Measurements from ENCODE around the gene RRM1.

DNA sequence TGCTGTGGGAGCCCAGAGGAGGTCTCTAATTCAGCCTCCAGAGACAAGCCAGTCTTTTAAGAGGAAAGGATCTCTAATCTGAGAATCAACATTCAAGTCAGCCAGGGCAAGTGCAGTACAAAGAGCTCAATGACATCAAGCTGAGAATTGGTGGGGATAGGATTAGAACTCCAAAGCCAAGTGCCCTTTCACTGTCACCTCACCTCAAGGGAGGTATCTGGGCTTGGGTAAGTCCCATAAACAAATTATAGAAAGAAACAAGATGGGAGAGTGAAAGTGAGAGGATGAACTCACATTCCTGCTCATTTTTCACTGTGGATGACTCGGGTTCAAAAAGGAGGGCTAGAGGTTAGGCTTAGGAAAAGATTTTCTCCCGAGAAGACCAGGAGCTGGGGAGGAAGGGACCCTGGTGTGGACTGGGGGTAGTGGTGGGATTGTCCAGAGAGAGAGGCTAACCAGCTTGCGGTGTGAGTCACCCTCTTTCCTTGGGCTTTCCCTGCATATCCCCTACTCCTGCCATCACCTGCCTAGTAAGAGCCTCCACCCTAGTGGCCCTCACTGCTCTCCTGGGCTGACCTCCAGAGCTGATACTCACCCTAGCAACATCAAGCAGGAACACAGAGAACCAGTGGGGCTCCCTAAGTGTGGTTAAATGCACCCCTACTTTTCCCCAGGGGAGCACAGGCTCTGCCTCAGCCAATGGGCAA is 70.4 kb downstream of the RRM1 start:
- TF ChIP-seq, protein P1, sequence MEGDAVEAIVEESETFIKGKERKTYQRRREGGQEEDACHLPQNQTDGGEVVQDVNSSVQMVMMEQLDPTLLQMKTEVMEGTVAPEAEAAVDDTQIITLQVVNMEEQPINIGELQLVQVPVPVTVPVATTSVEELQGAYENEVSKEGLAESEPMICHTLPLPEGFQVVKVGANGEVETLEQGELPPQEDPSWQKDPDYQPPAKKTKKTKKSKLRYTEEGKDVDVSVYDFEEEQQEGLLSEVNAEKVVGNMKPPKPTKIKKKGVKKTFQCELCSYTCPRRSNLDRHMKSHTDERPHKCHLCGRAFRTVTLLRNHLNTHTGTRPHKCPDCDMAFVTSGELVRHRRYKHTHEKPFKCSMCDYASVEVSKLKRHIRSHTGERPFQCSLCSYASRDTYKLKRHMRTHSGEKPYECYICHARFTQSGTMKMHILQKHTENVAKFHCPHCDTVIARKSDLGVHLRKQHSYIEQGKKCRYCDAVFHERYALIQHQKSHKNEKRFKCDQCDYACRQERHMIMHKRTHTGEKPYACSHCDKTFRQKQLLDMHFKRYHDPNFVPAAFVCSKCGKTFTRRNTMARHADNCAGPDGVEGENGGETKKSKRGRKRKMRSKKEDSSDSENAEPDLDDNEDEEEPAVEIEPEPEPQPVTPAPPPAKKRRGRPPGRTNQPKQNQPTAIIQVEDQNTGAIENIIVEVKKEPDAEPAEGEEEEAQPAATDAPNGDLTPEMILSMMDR (IDR thresholded peaks at IDR 0.05), result no peak
- no peak for TF ChIP-seq POLR2A (IDR thresholded peaks at IDR 0.05)

Measured in uterus (tissue), 2 donors.